IgD-negative memory B cell (primary cell): ENCODE data around the gene LIMK2. TPM values are rescaled to one million over a fixed set of nuclear protein-coding genes. Genes with fewer than 3 reads are reported as not detected.

Source experiments
- H3K27ac Mint-ChIP-seq, 3 donors: one replicate each; pipeline ENCODE4 v1.8.0; 2020 to 2022; ENCODE audit warnings: mild to moderate bottlenecking in 3 of 3, mixed read lengths in 3 of 3, moderate library complexity in 1 of 3
- H3K27me3 Mint-ChIP-seq: one replicate; pipeline ENCODE4 v1.8.0; 2021; ENCODE audit warnings: mixed read lengths
- H3K36me3 Mint-ChIP-seq: one replicate; pipeline ENCODE4 v1.8.0; 2020; ENCODE audit warnings: mild to moderate bottlenecking, mixed read lengths
- H3K4me1 Mint-ChIP-seq, 3 donors: one replicate each; pipeline ENCODE4 v1.8.0; 2020 to 2022; ENCODE audit warnings: mixed read lengths in 3 of 3, mild to moderate bottlenecking in 1 of 3
- H3K4me3 Mint-ChIP-seq, 4 donors: one replicate each; pipeline ENCODE4 v1.8.0; 2020 to 2022; ENCODE audit warnings: mild to moderate bottlenecking in 4 of 4, mixed read lengths in 4 of 4, moderate library complexity in 3 of 4
- H3K9me3 Mint-ChIP-seq, 3 donors: one replicate each; pipeline ENCODE4 v1.8.0; 2020 to 2021; ENCODE audit warnings: mixed read lengths in 3 of 3, mild to moderate bottlenecking in 1 of 3
- polyA plus RNA-seq: library from polyadenylated mRNA; unstranded; fragments of 300-500 nt; fragmentation: Illumina TruSeq; gene quantifications from one replicate; pipeline ENCODE4 v1.2.3, GENCODE V29; 2021

LIMK2 gene
- polyA plus RNA-seq, 1 donor from 2014 or later, result 9.1 TPM

- Mint-ChIP-seq H3K36me3 (peaks cover 11% of the 10 kb centered on the region), H3K4me1 (peaks cover 21 to 29% (median 22%) of the 10 kb centered on the region in 3 donors), H3K27ac (no peak overlapping the region), H3K27me3 (no peaks in the 10 kb centered on the region), H3K4me3 (no peak overlapping the region), H3K9me3 (no peaks in the 10 kb centered on the region)
Measured at GRCh38 chr22:31282748-31283468, 70.8 kb downstream of the LIMK2 start.

- H3K27me3 Mint-ChIP-seq, result no peaks in the 10 kb centered on the region
- peaks cover 23 to 36% (median 33%) of the 10 kb centered on the region in 3 donors for H3K4me1 Mint-ChIP-seq
- H3K27ac Mint-ChIP-seq, result peak overlapping the region; percentile 59 to 99 (median 84)
- H3K9me3 Mint-ChIP-seq, result no peaks in the 10 kb centered on the region
- H3K4me3 Mint-ChIP-seq, result peak overlapping the region in 2 of 4 donors; percentile 49 to 55
- H3K36me3 Mint-ChIP-seq, result peaks cover 11% of the 10 kb centered on the region
Measured at GRCh38 chr22:31284281-31285155, 72.4 kb downstream of the LIMK2 start.

DNA sequence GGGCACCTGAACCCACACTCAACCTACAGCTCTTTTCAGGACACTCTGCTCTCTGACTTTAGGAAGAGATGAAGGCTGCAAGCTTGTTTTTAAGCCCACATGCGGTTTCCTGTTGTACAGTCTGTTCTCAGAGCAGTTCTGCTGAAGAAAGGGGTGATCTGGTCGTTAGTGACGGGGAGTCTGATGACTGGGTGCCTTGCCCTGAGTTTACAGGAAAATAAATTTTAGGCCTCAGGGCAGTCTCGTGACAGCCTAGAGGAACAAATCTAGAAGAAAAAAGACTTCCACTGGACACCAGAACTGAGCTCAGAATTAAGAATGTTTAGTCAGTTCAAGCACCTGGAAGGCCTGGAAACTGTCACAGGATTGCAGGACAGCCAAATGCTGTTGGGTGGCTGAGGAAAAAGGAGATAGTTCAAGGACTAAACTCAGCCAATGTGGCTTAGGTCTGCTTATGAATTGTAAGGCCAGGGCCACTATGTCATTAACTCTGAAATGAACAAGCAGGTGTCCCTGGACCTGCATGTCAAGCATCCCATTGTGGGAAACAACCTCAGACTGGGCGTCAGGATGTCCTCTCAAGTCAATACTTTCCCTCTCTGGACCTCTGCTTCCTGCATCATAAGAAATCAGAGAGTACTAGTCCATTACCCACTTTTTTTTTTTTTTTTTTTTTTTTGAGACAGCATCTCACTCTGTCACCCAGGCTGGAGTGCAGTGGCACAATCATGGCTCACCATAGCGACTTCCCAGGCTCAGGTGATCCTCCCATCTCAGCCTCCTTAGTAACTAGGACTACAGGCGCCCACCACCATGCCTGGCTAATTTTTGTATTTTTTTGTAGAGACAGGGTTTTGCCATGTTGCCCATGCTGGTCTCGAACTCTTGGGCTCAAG is 74.5 kb downstream of the LIMK2 start:
- peaks cover 33 to 39% (median 37%) of the 10 kb centered on the region in 3 donors for H3K4me1 Mint-ChIP-seq
- no peaks in the 10 kb centered on the region for H3K9me3 Mint-ChIP-seq
- H3K4me3 Mint-ChIP-seq, result peak overlapping the region; percentile 44 to 89 (median 82)
- peaks cover 15% of the 10 kb centered on the region for H3K36me3 Mint-ChIP-seq
- H3K27me3 Mint-ChIP-seq, result no peaks in the 10 kb centered on the region
- peak overlapping the region; percentile 40 to 99 (median 91) for H3K27ac Mint-ChIP-seq

- Mint-ChIP-seq H3K4me3 (peak overlapping the region; percentile 88 to 99 (median 96)), H3K27me3 (no peaks in the 10 kb centered on the region), H3K27ac (peak overlapping the region; percentile 99 to 100 (median 99)), H3K4me1 (peaks cover 38 to 41% (median 39%) of the 10 kb centered on the region in 3 donors), H3K36me3 (peaks cover 15% of the 10 kb centered on the region), H3K9me3 (no peaks in the 10 kb centered on the region)
Measured at GRCh38 chr22:31287818-31288495, 75.9 kb downstream of the LIMK2 start.

GRCh38 chr22:31288496-31289240 is 76.6 kb downstream of the LIMK2 start:
- Mint-ChIP-seq H3K27ac (peak overlapping the region; percentile 99 to 100 (median 99)), H3K27me3 (no peaks in the 10 kb centered on the region), H3K9me3 (no peaks in the 10 kb centered on the region), H3K36me3 (peaks cover 13% of the 10 kb centered on the region), H3K4me3 (peak overlapping the region; percentile 96 to 99 (median 97)), H3K4me1 (peaks cover 42 to 46% (median 43%) of the 10 kb centered on the region in 3 donors)

GRCh38 chr22:31289344-31289743 is 77.2 kb downstream of the LIMK2 start:
- Mint-ChIP-seq H3K4me3 (peak overlapping the region; percentile 96 to 99 (median 97)), H3K4me1 (peaks cover 45 to 47% (median 46%) of the 10 kb centered on the region in 3 donors), H3K9me3 (no peaks in the 10 kb centered on the region), H3K27me3 (no peaks in the 10 kb centered on the region), H3K27ac (peak overlapping the region; percentile 99 to 100 (median 99)), H3K36me3 (peaks cover 13% of the 10 kb centered on the region)

DNA sequence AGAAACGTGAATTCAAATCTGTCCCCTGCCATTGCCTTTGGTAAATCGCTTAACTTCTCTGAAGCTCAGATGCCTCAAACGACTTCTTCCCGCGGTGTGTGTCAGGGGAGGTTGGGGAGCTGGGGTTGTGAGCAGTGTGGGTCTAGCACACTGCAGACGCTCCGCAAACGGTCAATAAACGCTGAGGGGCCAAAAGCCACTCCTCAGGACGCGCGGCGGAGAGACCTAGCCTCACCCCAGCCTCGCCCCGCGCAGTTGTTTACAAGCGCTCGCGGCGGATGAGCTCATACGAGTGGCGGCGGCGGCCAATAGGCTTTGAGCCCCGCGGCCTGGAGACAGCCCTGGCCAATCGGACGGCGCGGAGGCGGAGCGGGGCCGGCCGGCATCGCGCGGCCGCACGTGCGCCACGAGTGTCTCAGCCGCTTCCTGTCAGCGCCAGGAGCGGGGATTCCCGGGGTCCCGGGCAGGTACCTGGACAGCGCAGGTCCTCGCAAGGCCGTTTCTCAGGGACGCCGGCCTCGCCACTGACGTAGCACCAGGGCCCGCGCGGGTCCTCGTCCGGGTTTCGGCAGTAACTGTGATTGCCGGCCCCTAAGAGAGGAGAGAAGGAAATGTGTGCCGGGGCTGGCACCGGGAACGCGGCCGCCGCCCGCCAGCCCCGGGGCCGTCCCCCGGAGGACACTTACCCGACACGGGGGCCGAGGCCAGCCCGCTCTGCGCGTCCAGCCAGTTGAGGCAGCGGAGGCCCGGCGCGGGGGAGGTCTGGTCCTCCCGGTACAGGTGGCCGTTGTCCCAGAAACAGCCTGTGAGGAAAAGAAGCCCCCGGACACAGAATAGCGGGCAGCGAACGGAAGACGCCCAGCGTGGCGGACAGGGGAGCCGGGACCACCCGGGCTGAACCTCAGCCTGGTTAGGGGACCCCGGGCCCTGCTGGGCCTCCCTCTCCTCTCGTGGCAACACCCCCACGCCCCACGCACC is 78.7 kb downstream of the LIMK2 start:
- Mint-ChIP-seq H3K36me3 (peaks cover 13% of the 10 kb centered on the region), H3K4me1 (peaks cover 45 to 47% (median 47%) of the 10 kb centered on the region in 3 donors)

GRCh38 chr22:31291481-31292235 is 79.6 kb downstream of the LIMK2 start:
- Mint-ChIP-seq H3K4me1 (peaks cover 42 to 46% (median 43%) of the 10 kb centered on the region in 3 donors), H3K9me3 (no peaks in the 10 kb centered on the region), H3K4me3 (peak overlapping the region; percentile 96 to 99 (median 97)), H3K27me3 (no peaks in the 10 kb centered on the region), H3K27ac (peak overlapping the region; percentile 97 to 100 (median 99)), H3K36me3 (peaks cover 11% of the 10 kb centered on the region)

More for the DNA sequence above, 78.7 kb downstream of the LIMK2 start:
- Mint-ChIP-seq H3K9me3 (no peaks in the 10 kb centered on the region), H3K27me3 (no peaks in the 10 kb centered on the region), H3K27ac (peak overlapping the region; percentile 99 to 100 (median 99)), H3K4me3 (peak overlapping the region; percentile 96 to 99 (median 97))

- peaks cover 45 to 47% (median 45%) of the 10 kb centered on the region in 3 donors for H3K4me1 Mint-ChIP-seq
- peak within 1 kb of the TSS; percentile 96 to 99 (median 97) for H3K4me3 Mint-ChIP-seq
- H3K36me3 Mint-ChIP-seq, result peaks cover 10% of the 10 kb centered on the region
Measured at GRCh38 chr22:31292236-31292989, 80.3 kb downstream of the LIMK2 start, which contains the start of gene PIK3IP1. Gene PIK3IP1, minus strand, starts transcription at chr22:31292488. Its CDS starts 144 bp downstream, at chr22:31292344.

DNA sequence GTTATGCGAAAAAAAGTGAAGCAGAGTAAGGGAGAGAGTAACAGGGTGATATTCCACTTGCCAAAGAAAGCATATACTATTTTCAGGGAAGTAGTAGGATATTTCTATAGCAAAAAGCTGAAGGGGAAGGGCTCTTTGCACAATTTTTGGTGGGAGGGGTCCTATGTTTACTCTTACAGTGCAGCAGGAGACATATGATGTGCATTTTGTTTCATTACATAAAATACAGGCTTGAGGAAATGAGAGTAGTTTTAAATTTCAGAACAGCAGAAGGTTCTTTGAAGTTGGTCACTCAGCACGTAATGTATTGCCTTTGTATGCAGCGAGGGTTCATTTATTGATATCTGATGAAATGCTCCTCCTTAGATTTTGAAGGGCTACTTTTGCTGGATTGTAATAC is 83.3 kb downstream of the LIMK2 start:
- peaks cover 5% of the 10 kb centered on the region for H3K36me3 Mint-ChIP-seq
- peak overlapping the region in 3 of 4 donors; percentile 21 to 54 (median 47) for H3K4me3 Mint-ChIP-seq
- peaks cover 25 to 33% (median 28%) of the 10 kb centered on the region in 3 donors for H3K4me1 Mint-ChIP-seq
- no peaks in the 10 kb centered on the region for H3K27me3 Mint-ChIP-seq
- peak overlapping the region in 1 of 3 donors; percentile 10 for H3K27ac Mint-ChIP-seq
- no peaks in the 10 kb centered on the region for H3K9me3 Mint-ChIP-seq

More at GRCh38 chr22:31292236-31292989, 80.3 kb downstream of the LIMK2 start, which contains the start of gene PIK3IP1:
- no peaks in the 10 kb centered on the region for H3K27me3 Mint-ChIP-seq
- peak within 1 kb of the TSS; percentile 97 to 100 (median 99) for H3K27ac Mint-ChIP-seq
- no peaks in the 10 kb centered on the region for H3K9me3 Mint-ChIP-seq
